Cardiac ventricle fibroblast (primary cell): Measurements from ENCODE around the gene GZMM. TPM values are rescaled to one million over a fixed set of nuclear protein-coding genes. Genes with fewer than 3 reads are reported as not detected.

ENCODE experiments used
- total RNA-seq: library from RNA; depleted of rRNA; stranded (reverse); fragments of >200 nt; gene quantifications from 2 replicates; pipeline ENCODE4 v1.2.3, GENCODE V29; 2015

Gene GZMM
- total RNA-seq = not detected in 2 replicates

DNA sequence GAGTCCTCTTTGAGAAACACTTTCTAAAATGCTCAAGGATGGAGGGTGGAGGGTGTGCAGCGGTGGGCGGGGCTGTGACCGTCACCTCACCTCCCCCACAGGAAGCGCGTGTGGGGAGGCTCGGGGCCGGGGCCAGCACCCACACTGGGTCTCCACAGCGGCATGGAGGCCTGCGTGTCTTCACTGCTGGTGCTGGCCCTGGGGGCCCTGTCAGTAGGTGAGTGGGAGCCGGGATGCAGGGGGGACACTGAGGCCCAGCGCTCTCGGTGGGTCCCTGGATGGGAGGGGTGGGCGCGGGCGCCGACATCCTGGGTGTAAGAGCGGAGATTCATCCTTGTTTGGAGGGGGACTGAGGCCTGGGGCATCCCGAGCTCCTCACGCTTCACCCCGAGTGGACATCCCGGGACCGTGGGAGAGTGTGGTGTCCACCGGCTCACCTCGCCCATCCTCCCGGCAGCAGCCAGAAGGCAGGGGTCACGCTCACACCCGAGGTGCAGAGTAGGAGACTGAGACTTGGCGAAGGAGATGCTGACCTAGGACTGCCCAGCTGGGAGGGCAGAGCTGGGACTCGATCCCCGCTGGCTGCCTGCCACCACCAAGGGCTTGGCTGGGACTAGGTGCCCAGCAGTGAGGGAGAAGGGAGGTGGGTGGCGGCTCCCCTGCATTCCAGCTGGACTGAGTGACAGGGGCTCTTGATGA is at the start of gene GZMM:
Gene GZMM, plus strand, starts transcription at position 144 of the 699 bp plus-strand sequence. Its CDS starts 19 bp downstream, at position 163.

DNA sequence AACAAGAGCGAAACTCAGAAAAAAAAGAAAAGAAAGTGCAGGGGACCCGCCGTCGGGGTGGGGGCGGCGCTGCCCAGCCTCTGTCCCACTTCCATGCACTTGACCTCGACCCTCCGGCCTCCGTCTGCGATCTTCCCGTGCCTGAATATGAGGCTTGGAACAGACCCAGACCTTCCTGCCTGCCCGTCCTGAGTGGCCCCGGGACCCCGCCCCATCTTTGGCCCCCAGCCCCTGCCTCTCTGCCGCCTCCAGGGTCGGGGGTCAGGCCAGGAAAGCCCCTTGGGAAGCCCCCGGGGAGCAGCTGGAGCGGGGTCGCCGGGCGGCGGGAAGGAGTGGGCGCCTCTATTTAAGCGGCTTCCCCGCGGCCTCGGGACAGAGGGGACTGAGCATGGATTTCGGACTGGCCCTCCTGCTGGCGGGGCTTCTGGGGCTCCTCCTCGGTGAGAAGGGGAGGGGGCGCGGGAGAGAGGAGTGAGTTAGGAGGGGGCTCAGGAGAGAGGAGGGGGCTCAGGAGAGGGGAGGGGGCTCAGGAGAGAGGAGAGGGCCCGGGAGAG is 47.7 kb upstream of the GZMM start, which contains the start of gene MADCAM1:
Gene MADCAM1, plus strand, starts transcription at position 375 of the 554 bp plus-strand sequence. Its CDS starts 14 bp downstream, at position 389.

DNA sequence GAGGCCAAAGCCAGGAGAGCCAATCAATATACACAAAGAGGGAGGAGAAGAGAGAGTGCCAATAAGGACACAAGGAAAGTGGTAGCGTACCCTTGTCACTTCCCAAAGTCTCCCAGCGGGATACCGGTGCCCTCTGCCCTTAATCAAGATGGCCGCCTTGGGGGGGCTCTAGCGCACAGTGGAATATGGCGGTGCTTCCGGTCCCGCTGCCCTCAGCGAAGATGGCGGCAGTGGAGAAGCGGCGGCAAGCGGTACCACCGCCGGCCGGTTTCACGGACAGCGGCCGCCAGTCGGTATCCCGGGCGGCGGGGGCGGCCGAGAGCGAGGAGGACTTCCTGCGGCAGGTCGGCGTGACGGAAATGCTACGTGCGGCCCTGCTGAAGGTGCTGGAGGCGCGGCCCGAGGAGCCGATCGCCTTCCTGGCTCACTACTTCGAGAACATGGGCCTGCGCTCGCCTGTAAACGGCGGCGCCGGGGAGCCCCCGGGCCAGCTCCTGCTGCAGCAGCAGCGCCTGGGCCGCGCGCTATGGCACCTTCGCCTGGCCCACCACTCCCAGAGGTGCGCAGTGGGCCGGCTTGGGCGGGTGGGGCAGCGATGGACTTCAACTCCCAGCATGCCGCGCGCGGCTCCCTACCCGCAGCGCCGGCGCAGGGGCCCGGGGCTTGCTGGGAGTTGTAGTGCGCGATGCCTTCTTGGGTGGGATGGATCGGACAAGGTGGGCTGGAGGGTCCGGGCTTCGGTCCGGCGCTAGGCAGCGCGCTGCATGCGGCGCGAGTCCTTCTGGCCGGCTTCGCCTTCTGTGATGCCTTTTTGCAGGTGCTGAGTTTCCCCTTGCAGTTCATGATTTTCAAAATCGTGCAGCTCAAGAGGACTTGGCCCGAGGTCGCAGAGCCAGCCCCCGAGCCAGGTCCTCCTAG is 36.3 kb upstream of the GZMM start, which contains the start of gene TPGS1:
Gene TPGS1, plus strand, starts transcription at position 212 of the 918 bp plus-strand sequence. Its CDS starts 10 bp downstream, at position 222.

DNA sequence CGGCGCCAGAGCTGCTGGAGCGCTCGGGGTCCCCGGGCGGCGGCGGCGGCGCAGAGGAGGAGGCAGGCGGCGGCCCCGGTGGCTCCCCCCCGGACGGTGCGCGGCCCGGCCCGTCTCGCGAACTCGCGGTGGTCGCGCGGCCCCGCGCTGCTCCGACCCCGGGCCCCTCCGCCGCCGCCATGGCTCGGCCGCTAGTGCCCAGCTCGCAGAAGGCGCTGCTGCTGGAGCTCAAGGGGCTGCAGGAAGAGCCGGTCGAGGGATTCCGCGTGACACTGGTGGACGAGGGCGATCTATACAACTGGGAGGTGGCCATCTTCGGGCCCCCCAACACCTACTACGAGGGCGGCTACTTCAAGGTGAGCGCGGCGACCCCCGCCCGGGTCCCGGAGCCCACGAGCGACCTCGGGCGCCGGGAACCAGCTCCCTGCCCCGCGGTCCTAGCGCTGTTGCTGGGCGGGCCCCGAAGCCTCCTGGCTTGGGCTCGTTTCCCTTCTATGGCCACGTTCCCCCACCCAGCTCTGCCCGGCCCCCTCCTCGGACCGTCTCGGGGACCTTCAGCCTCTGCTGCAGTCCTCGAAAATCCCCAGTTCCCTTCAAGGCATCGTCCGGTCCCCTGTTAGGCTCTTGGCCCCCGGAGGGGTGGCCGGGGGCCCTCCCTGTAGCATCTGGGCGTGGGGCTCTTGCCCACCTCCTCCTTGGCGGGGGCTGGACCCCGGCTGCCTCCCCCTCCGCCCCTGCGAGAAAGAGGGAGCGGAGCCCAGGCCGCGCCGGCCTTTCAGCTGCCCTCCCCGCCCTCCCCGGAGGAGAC is 11.9 kb upstream of the GZMM start, which contains the start of gene CDC34:
Gene CDC34, plus strand, starts transcription at position 8 of the 808 bp plus-strand sequence. Its CDS starts 172 bp downstream, at position 180.

DNA sequence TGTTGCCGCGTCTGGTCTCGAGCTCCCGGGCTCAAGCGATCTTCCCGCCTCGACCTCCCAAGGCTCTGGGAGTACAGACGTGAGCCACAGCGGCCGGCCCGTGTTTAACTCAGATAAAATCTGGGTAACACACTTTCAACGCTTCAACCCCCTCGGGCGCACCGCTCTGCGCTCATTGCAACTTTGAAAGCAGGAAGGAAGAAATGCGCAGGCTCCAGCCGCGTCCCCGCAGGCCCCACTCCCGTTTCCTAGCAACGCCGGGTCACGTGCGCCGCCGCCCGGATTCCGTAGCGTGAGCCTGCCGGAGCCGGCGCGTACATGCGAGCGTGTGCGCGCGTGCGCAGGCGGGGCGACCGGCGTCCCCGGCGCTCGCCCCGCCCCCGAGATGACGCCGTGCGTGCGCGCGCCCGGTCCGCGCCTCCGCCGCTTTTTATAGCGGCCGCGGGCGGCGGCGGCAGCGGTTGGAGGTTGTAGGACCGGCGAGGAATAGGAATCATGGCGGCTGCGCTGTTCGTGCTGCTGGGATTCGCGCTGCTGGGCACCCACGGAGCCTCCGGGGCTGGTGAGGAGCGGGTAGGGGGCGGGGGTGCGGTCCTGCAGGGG is 28.4 kb downstream of the GZMM start, which contains the start of gene BSG:
Gene BSG, plus strand, starts transcription at position 457 of the 603 bp plus-strand sequence. Its CDS starts 39 bp downstream, at position 496.

DNA sequence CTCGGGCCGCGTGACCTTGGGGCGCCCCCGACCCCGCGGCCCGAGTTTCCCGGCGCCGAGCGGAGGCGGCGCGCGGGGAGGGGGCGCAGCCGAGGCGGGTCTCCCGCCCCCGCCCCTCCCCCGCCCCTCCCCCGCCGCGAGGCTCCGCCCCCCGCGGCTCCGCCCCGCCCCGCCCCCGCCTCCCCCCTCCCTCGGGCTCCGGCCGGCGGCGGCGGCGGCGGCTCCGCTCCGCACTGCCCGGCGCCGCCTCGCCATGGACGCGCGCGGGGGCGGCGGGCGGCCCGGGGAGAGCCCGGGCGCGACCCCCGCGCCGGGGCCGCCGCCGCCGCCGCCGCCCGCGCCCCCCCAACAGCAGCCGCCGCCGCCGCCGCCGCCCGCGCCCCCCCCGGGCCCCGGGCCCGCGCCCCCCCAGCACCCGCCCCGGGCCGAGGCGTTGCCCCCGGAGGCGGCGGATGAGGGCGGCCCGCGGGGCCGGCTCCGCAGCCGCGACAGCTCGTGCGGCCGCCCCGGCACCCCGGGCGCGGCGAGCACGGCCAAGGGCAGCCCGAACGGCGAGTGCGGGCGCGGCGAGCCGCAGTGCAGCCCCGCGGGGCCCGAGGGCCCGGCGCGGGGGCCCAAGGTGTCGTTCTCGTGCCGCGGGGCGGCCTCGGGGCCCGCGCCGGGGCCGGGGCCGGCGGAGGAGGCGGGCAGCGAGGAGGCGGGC is 46.0 kb downstream of the GZMM start, which contains the start of gene HCN2:
Gene HCN2, plus strand, starts transcription at position 189 of the 703 bp plus-strand sequence. Its CDS starts 65 bp downstream, at position 254.

Other genes starting within 250 kb of the GZMM start
- 13.6 and 17.0 TPM in 2 replicates for gene MIER2, start 199.3 kb upstream of the GZMM start, total RNA-seq
- not detected in 2 replicates for gene C2CD4C, start 134.9 kb upstream of the GZMM start, total RNA-seq
- gene SHC2, start 83.0 kb upstream of the GZMM start, total RNA-seq = 3.1 TPM in 2 replicates
- gene MADCAM1, start 47.6 kb upstream of the GZMM start, total RNA-seq = 0.10 TPM in 1 of 2 replicates, not detected in the other
- gene TPGS1, start 36.6 kb upstream of the GZMM start, total RNA-seq = 60.8 and 64.0 TPM in 2 replicates
- gene CDC34, start 12.3 kb upstream of the GZMM start, total RNA-seq = 55.1 and 58.4 TPM in 2 replicates
- gene BSG, start 28.5 kb downstream of the GZMM start, total RNA-seq = 746 and 828 TPM in 2 replicates
- 2.5 and 2.7 TPM in 2 replicates for gene HCN2, start 45.8 kb downstream of the GZMM start, total RNA-seq
- gene POLRMT, start 89.5 kb downstream of the GZMM start, total RNA-seq = 20.7 and 31.3 TPM in 2 replicates
- gene FGF22, start 95.8 kb downstream of the GZMM start, total RNA-seq = not detected in 2 replicates
- 29.8 and 30.6 TPM in 2 replicates for gene RNF126, start 119.2 kb downstream of the GZMM start, total RNA-seq
- 58.3 and 76.3 TPM in 2 replicates for gene FSTL3, start 132.3 kb downstream of the GZMM start, total RNA-seq
- gene PRSS57, start 151.4 kb downstream of the GZMM start, total RNA-seq = not detected in 2 replicates
- gene PALM, start 164.9 kb downstream of the GZMM start, total RNA-seq = 46.4 and 55.6 TPM in 2 replicates
- not detected in 2 replicates for gene MISP, start 207.1 kb downstream of the GZMM start, total RNA-seq